CD8-positive, alpha-beta memory T cell (primary cell): ENCODE results near the gene ZGPAT. TPM values are rescaled to one million over a fixed set of nuclear protein-coding genes. Genes with fewer than 3 reads are reported as not detected.

Source experiments
- CTCF ChIA-PET: fragments of 350-600 bp; sonication (Branson Sonifier 250); formaldehyde crosslinking; loops from one replicate; lab custom pipeline; 2021; ENCODE audit warnings: antibody characterized with exemption; lab: Charles Lee
- POLR2A ChIA-PET: fragments of 350-600 bp; sonication (Branson Sonifier 250); formaldehyde crosslinking; loops from one replicate; lab custom pipeline; 2021; ENCODE audit warnings: antibody characterized with exemption; lab: Charles Lee
- DNase-seq, 5 donors: peaks; one replicate each; pipeline versions ENCODE4 v3.0.0 to v3.0.0-alpha.2; 2020 to 2022; ENCODE audit warnings: mixed read lengths in 1 of 5
- H3K27ac ChIP-seq: one replicate; pipeline ENCODE4 v1.7.0; 2013; ENCODE audit warnings: low read depth, mild to moderate bottlenecking, low read length, moderate library complexity
- H3K27me3 ChIP-seq: 2 replicates; pipeline ENCODE4 v1.7.0; 2013; ENCODE audit warnings: low read length, mild to moderate bottlenecking; ENCODE audit not compliant: insufficient read depth, poor library complexity, severe bottlenecking
- H3K36me3 ChIP-seq: 2 replicates; pipeline ENCODE4 v1.7.0; 2013; ENCODE audit warnings: mild to moderate bottlenecking, low read length, moderate library complexity; ENCODE audit not compliant: insufficient read depth
- H3K4me1 ChIP-seq: 2 replicates; pipeline ENCODE4 v1.7.0; 2013; ENCODE audit warnings: mild to moderate bottlenecking, low read length, moderate library complexity; ENCODE audit not compliant: insufficient read depth
- H3K4me3 ChIP-seq: 2 replicates; pipeline ENCODE4 v1.7.0; 2013; ENCODE audit warnings: mild to moderate bottlenecking, low read length
- H3K9me3 ChIP-seq: 2 replicates; pipeline ENCODE4 v1.7.0; 2013; ENCODE audit warnings: mild to moderate bottlenecking, low read length
- H3K27ac Mint-ChIP-seq, 8 donors: one replicate each; pipeline ENCODE4 v1.8.0; 2020 to 2021; ENCODE audit warnings: mixed read lengths in 8 of 8, mild to moderate bottlenecking in 6 of 8, inconsistent platforms in 3 of 8, moderate library complexity in 3 of 8
- H3K27me3 Mint-ChIP-seq, 2 donors: one replicate each; pipeline ENCODE4 v1.8.0; 2020 to 2021; ENCODE audit warnings: mixed read lengths in 2 of 2, mild to moderate bottlenecking in 1 of 2, moderate library complexity in 1 of 2
- H3K36me3 Mint-ChIP-seq, 3 donors: one replicate each; pipeline ENCODE4 v1.8.0; 2020 to 2021; ENCODE audit warnings: mixed read lengths in 3 of 3, inconsistent platforms in 1 of 3, mild to moderate bottlenecking in 1 of 3
- H3K4me1 Mint-ChIP-seq, 3 donors: one replicate each; pipeline ENCODE4 v1.8.0; 2020 to 2021; ENCODE audit warnings: mixed read lengths in 3 of 3, inconsistent platforms in 1 of 3, mild to moderate bottlenecking in 1 of 3
- H3K4me3 Mint-ChIP-seq, 7 donors: one replicate each; pipeline ENCODE4 v1.8.0; 2020 to 2021; ENCODE audit warnings: mixed read lengths in 7 of 7, mild to moderate bottlenecking in 6 of 7, moderate library complexity in 4 of 7, inconsistent platforms in 2 of 7
- H3K9me3 Mint-ChIP-seq, 5 donors: one replicate each; pipeline ENCODE4 v1.8.0; 2020 to 2022; ENCODE audit warnings: mixed read lengths in 5 of 5, mild to moderate bottlenecking in 3 of 5, moderate library complexity in 2 of 5, inconsistent platforms in 1 of 5
- polyA plus RNA-seq: library from polyadenylated mRNA; unstranded; fragments of 300-500 nt; fragmentation: Illumina TruSeq; gene quantifications from one replicate; pipeline ENCODE4 v1.2.3, GENCODE V29; 2021
- total RNA-seq, 2 experiments: library from RNA; stranded (reverse); gene quantifications; one replicate each; pipeline ENCODE4 v1.2.3, GENCODE V29; 2021

ZGPAT gene
- total and polyA plus RNA-seq, 3 experiments from 2014 or later = 29.7 to 77.5 (median 29.9) TPM

GRCh38 chr20:63733117-63733516 lies 25.3 kb downstream of the ZGPAT start:
- H3K9me3 ChIP-seq = no peaks in the 10 kb centered on the region
- Mint-ChIP-seq H3K27ac (peak overlapping the region in 1 of 8 donors; percentile 61), H3K36me3 (peaks cover 4 to 41% (median 8%) of the 10 kb centered on the region in 3 donors), H3K4me3 (no peak overlapping the region), H3K27me3 (peaks cover 0 to 3% of the 10 kb centered on the region in 2 donors), H3K4me1 (peaks cover 11 to 39% (median 24%) of the 10 kb centered on the region in 3 donors), H3K9me3 (no peaks in the 10 kb centered on the region)
- H3K4me1 ChIP-seq = peaks cover 60% of the 10 kb centered on the region
- no peak for DNase-seq
- peaks cover 13% of the 10 kb centered on the region for H3K36me3 ChIP-seq
- no peaks in the 10 kb centered on the region for H3K27me3 ChIP-seq
- H3K4me3 ChIP-seq = no peak overlapping the region
- POLR2A ChIA-PET = no interaction called here
- no peak overlapping the region for H3K27ac ChIP-seq
- CTCF ChIA-PET = interaction anchor here (2.1 kb wide), 1 partner anchor 26 kb away, joined by 7 read pairs; the partner anchor contains the start of genes ARFRP1 and ZGPAT

GRCh38 chr20:63733579-63734081 lies 25.8 kb downstream of the ZGPAT start:
- no peaks in the 10 kb centered on the region for H3K27me3 ChIP-seq
- H3K36me3 Mint-ChIP-seq = peaks cover 4 to 37% (median 5%) of the 10 kb centered on the region in 3 donors

GRCh38 chr20:63734111-63734945 lies 26.5 kb downstream of the ZGPAT start:
- DNase-seq = no peak
- no peak overlapping the region for H3K4me3 ChIP-seq
- Mint-ChIP-seq H3K4me1 (peaks cover 11 to 35% (median 17%) of the 10 kb centered on the region in 3 donors), H3K36me3 (peaks cover 4 to 36% (median 5%) of the 10 kb centered on the region in 3 donors), H3K9me3 (no peaks in the 10 kb centered on the region), H3K4me3 (peak overlapping the region in 4 of 7 donors; percentile 35 to 74 (median 62)), H3K27me3 (peaks cover 0 to 3% of the 10 kb centered on the region in 2 donors), H3K27ac (peak overlapping the region in 4 of 8 donors; percentile 18 to 90 (median 44))
- POLR2A ChIA-PET = no interaction called here
- H3K27ac ChIP-seq = no peak overlapping the region
- no peaks in the 10 kb centered on the region for H3K27me3 ChIP-seq
- H3K9me3 ChIP-seq = no peaks in the 10 kb centered on the region
- CTCF ChIA-PET = interaction anchor here (0.7 to 2.1 kb wide), 3 partner anchors 27 to 197 kb away, joined by 3 to 7 read pairs (median 3); partner anchors contain the start of genes ARFRP1 and ZGPAT
- H3K4me1 ChIP-seq = peaks cover 57% of the 10 kb centered on the region
- peaks cover 13% of the 10 kb centered on the region for H3K36me3 ChIP-seq

More at GRCh38 chr20:63733579-63734081, 25.8 kb downstream of the ZGPAT start:
- DNase-seq = no peak
- Mint-ChIP-seq H3K4me1 (peaks cover 11 to 37% (median 18%) of the 10 kb centered on the region in 3 donors), H3K4me3 (peak overlapping the region in 2 of 7 donors; percentile 35 to 64), H3K27ac (peak overlapping the region in 3 of 8 donors; percentile 18 to 90 (median 61)), H3K9me3 (no peaks in the 10 kb centered on the region), H3K27me3 (peaks cover 0 to 3% of the 10 kb centered on the region in 2 donors)
- H3K36me3 ChIP-seq = peaks cover 13% of the 10 kb centered on the region
- no peaks in the 10 kb centered on the region for H3K9me3 ChIP-seq
- H3K27ac ChIP-seq = no peak overlapping the region
- H3K4me1 ChIP-seq = peaks cover 60% of the 10 kb centered on the region
- ChIA-PET POLR2A (no interaction called here), CTCF (interaction anchor here (0.7 to 2.1 kb wide), 2 partner anchors 26 to 196 kb away, joined by 3 to 7 read pairs; partner anchors contain the start of genes ARFRP1 and ZGPAT)
- H3K4me3 ChIP-seq = no peak overlapping the region

GRCh38 chr20:63734946-63735858 lies 27.4 kb downstream of the ZGPAT start:
- ChIA-PET CTCF (interaction anchor here (0.7 to 4.5 kb wide), 13 partner anchors 9 to 168 kb away, joined by 3 to 39 read pairs (median 3); partner anchors contain the start of genes ARFRP1 and ZGPAT), POLR2A (interaction anchor here (1.3 to 4.9 kb wide), 5 partner anchors 8 to 129 kb away, joined by 6 to 84 read pairs (median 11); partner anchors contain the start of genes ARFRP1, GMEB2, TPD52L2 and ZGPAT)
- no peak for DNase-seq
- Mint-ChIP-seq H3K36me3 (peaks cover 2 to 34% (median 5%) of the 10 kb centered on the region in 3 donors), H3K27ac (peak overlapping the region in 4 of 8 donors; percentile 84 to 94 (median 90)), H3K4me3 (peak overlapping the region in 6 of 7 donors; percentile 88 to 93 (median 92)), H3K4me1 (peaks cover 11 to 35% (median 17%) of the 10 kb centered on the region in 3 donors), H3K9me3 (no peaks in the 10 kb centered on the region), H3K27me3 (peaks cover 0 to 3% of the 10 kb centered on the region in 2 donors)
- Histone ChIP-seq H3K27ac (no peak overlapping the region), H3K36me3 (peaks cover 13% of the 10 kb centered on the region), H3K4me1 (peaks cover 48% of the 10 kb centered on the region), H3K4me3 (no peak overlapping the region), H3K27me3 (no peaks in the 10 kb centered on the region), H3K9me3 (no peaks in the 10 kb centered on the region)

GRCh38 chr20:63735859-63736718 lies 28.2 kb downstream of the ZGPAT start, which contains the start of gene LIME1:
LIME1 (plus strand) TSS chr20:63736664; CDS start chr20:63737550, 886 bp downstream.
- peak within 1 kb of the TSS; percentile 84 to 97 (median 92) for H3K27ac Mint-ChIP-seq
- H3K4me1 ChIP-seq = peaks cover 42% of the 10 kb centered on the region

GRCh38 chr20:63736893-63737694 lies 29.3 kb downstream of the ZGPAT start:
- Histone ChIP-seq H3K4me1 (peaks cover 39% of the 10 kb centered on the region), H3K36me3 (peaks cover 19% of the 10 kb centered on the region), H3K27ac (peak overlapping the region; percentile 87), H3K27me3 (no peaks in the 10 kb centered on the region), H3K4me3 (peak overlapping the region; percentile 96), H3K9me3 (no peaks in the 10 kb centered on the region)
- H3K9me3 Mint-ChIP-seq = no peaks in the 10 kb centered on the region
- peaks cover 0 to 3% of the 10 kb centered on the region in 2 donors for H3K27me3 Mint-ChIP-seq
- POLR2A ChIA-PET = interaction anchor here (0.6 to 4.9 kb wide), 14 partner anchors 9 to 127 kb away, joined by 3 to 84 read pairs (median 5); partner anchors contain the start of genes ARFRP1, GMEB2, RTEL1 and TPD52L2
- peak overlapping the region; percentile 84 to 97 (median 92) for H3K27ac Mint-ChIP-seq
- DNase-seq = peak; percentile 61 to 84 (median 73)
- peak overlapping the region; percentile 88 to 95 (median 92) for H3K4me3 Mint-ChIP-seq
- peaks cover 2 to 35% (median 5%) of the 10 kb centered on the region in 3 donors for H3K36me3 Mint-ChIP-seq
- CTCF ChIA-PET = interaction anchor here (1.1 to 4.5 kb wide), 14 partner anchors 12 to 199 kb away, joined by 3 to 39 read pairs (median 6); partner anchors contain the start of genes ARFRP1, PTK6 and ZGPAT
- H3K4me1 Mint-ChIP-seq = peaks cover 11 to 39% (median 17%) of the 10 kb centered on the region in 3 donors

More at GRCh38 chr20:63735859-63736718, 28.2 kb downstream of the ZGPAT start, which contains the start of gene LIME1:
- peaks cover 13% of the 10 kb centered on the region for H3K36me3 ChIP-seq
- CTCF ChIA-PET = interaction anchor here (0.7 to 4.5 kb wide), 18 partner anchors 8 to 198 kb away, joined by 3 to 39 read pairs (median 4); partner anchors contain the start of genes ARFRP1, PTK6 and ZGPAT
- peak within 1 kb of the TSS; percentile 96 for H3K4me3 ChIP-seq
- POLR2A ChIA-PET = interaction anchor here (0.6 to 4.9 kb wide), 11 partner anchors 9 to 128 kb away, joined by 3 to 84 read pairs (median 7); partner anchors contain the start of genes ARFRP1, GMEB2, TPD52L2 and ZGPAT
- H3K27me3 ChIP-seq = no peaks in the 10 kb centered on the region
- no peaks in the 10 kb centered on the region for H3K9me3 ChIP-seq
- H3K4me3 Mint-ChIP-seq = peak within 1 kb of the TSS; percentile 88 to 95 (median 92)
- H3K27ac ChIP-seq = peak within 1 kb of the TSS; percentile 87
- peaks cover 0 to 3% of the 10 kb centered on the region in 2 donors for H3K27me3 Mint-ChIP-seq
- no peaks in the 10 kb centered on the region for H3K9me3 Mint-ChIP-seq
- DNase-seq = peak; percentile 74 to 92 (median 89)
- H3K36me3 Mint-ChIP-seq = peaks cover 2 to 33% (median 5%) of the 10 kb centered on the region in 3 donors
- H3K4me1 Mint-ChIP-seq = peaks cover 11 to 35% (median 17%) of the 10 kb centered on the region in 3 donors
